Gastroesophageal sphincter (tissue), 3 donors: ENCODE measurements around the gene GATC.

Source experiments
- EP300 ChIP-seq: sonication (generic); formaldehyde crosslinking; IDR thresholded peaks from one replicate; pipeline ENCODE4 v1.6.1; 2017; ENCODE audit warnings: antibody characterized with exemption, mild to moderate bottlenecking
- POLR2A ChIP-seq, 2 donors: fragments of 450-650 bp; IDR thresholded peaks; one replicate each; pipeline ENCODE4 v1.6.1; 2017; ENCODE audit warnings: antibody characterized with exemption in 2 of 2, mild to moderate bottlenecking in 2 of 2, moderate library complexity in 1 of 2
- POLR2AphosphoS5 ChIP-seq: sonication (generic); formaldehyde crosslinking; IDR thresholded peaks from one replicate; pipeline ENCODE4 v1.6.1; 2017; ENCODE audit warnings: antibody characterized with exemption
- TF ChIP-seq, protein P1 (sequence below), 4 experiments: fragments of 200-600 bp in 2 of 4; fragments of 450-650 bp in 2 of 4; sonication (generic) in 1 of 4; IDR thresholded peaks; one replicate each; pipeline ENCODE4 v1.5.1; 2017 to 2019; ENCODE audit warnings: antibody characterized with exemption in 4 of 4, mild to moderate bottlenecking in 2 of 4, moderate library complexity in 2 of 4

DNA sequence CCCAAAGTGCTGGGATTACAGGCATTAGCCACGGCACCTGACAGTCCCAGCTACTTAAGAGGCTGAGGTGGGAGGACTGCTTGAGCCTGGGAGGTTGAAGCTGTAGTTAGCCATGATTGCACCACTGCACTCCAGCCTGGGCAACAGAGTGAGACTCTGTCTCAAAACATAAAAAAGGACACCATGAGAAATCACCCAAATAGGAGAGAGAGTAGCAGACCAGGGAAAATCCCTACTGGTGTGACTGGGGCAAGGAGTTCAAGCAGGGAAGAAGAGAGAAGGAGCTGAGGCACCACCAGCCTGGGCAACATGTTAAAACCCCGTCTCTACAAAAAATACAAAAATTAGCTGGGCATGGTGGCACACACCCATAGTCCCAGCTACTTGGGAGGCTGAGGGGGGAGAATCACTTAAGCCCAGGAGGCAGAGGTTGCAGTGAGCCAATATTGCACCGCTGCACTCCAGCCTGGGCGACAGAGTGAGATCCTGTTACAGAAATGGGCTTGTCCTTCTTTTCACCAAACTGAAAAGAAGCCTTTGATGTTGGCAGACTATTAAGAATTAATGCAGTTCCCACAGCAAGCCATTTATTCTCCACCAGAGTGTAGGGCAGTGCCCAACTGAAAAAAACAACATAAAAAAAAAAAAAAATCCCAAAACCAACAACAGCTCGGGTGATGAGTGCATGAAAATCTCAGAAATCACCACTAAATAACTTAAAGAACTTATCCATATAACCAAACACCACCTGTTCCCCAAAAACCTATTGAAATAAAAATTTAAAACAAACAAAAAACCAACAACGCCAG, 27.8 kb downstream of the GATC start:
- TF ChIP-seq, protein P1, sequence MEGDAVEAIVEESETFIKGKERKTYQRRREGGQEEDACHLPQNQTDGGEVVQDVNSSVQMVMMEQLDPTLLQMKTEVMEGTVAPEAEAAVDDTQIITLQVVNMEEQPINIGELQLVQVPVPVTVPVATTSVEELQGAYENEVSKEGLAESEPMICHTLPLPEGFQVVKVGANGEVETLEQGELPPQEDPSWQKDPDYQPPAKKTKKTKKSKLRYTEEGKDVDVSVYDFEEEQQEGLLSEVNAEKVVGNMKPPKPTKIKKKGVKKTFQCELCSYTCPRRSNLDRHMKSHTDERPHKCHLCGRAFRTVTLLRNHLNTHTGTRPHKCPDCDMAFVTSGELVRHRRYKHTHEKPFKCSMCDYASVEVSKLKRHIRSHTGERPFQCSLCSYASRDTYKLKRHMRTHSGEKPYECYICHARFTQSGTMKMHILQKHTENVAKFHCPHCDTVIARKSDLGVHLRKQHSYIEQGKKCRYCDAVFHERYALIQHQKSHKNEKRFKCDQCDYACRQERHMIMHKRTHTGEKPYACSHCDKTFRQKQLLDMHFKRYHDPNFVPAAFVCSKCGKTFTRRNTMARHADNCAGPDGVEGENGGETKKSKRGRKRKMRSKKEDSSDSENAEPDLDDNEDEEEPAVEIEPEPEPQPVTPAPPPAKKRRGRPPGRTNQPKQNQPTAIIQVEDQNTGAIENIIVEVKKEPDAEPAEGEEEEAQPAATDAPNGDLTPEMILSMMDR (IDR thresholded peaks at IDR 0.05): no peak
- TF ChIP-seq POLR2AphosphoS5 (no peak), POLR2A (IDR thresholded peaks at IDR 0.05) (no peak), EP300 (no peak)
